Stimulated activated CD8-positive, alpha-beta memory T cell treated with anti-CD3 and anti-CD28 coated beads, Interleukin-7, amount 100 ng/mL, for 1 hour (primary cell): ENCODE data around the gene TRPV2.

Source experiments
- DNase-seq, 2 donors: peaks; one replicate each; pipeline ENCODE4 v3.0.0-alpha.2; 2020; ENCODE audit warnings: low read depth in 2 of 2

TRPV2 gene

GRCh38 chr17:16455997-16456741 lies 40.8 kb downstream of the TRPV2 start:
- no peak for DNase-seq

GRCh38 chr17:16456742-16457316 lies 41.5 kb downstream of the TRPV2 start:
- DNase-seq: no peak

- no peak for DNase-seq
Measured at GRCh38 chr17:16459271-16459670, 43.9 kb downstream of the TRPV2 start.

DNA sequence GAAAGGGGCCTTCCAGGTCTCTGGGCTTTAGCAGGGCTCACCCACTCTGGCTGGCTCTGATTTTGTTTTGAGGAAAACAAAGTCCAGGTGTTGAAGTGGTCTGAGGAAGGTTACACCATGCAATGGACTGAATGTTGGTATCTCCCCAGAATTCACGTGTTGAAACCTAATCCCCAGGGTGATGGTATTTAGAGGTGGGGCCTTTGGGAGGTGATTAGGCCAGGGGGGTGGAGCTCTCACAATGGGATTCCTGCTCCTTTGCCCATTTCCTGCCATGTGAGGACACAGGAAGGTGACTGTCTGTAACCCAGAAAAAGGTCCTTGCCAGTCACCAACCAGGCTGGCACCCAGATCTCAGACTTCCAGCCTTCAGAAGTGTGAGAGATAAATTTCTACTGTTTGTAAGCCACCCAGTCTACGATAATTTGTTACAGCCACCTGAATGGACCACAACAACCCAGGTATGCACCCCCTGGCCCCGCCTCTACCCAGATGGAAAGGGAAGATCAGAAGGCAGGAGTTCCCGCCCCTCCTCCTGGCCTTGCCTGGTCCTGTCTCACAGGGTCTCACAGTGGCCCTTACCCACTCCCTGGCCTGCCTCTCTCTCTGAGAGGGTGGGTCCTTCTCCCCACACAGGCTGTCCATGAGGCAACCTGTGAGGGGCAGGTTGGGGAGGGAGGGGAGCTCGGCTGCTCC lies 44.6 kb downstream of the TRPV2 start:
- no peak for DNase-seq

- no peak for DNase-seq
Measured at GRCh38 chr17:16460796-16461605, 45.6 kb downstream of the TRPV2 start.

DNA sequence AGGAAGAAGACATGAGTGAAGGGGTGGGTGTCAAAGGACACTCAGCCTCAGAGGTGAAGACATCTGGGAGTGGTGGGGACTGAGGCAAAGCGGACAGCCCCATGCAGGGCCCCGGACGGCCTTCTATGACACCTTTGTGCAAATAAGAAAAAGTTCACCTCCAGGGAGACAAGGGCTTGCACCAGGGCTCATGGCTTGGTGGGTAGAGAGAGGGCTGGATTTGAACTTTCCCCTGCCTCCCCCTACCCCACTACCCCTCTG lies 46.2 kb downstream of the TRPV2 start:
- DNase-seq: no peak

DNA sequence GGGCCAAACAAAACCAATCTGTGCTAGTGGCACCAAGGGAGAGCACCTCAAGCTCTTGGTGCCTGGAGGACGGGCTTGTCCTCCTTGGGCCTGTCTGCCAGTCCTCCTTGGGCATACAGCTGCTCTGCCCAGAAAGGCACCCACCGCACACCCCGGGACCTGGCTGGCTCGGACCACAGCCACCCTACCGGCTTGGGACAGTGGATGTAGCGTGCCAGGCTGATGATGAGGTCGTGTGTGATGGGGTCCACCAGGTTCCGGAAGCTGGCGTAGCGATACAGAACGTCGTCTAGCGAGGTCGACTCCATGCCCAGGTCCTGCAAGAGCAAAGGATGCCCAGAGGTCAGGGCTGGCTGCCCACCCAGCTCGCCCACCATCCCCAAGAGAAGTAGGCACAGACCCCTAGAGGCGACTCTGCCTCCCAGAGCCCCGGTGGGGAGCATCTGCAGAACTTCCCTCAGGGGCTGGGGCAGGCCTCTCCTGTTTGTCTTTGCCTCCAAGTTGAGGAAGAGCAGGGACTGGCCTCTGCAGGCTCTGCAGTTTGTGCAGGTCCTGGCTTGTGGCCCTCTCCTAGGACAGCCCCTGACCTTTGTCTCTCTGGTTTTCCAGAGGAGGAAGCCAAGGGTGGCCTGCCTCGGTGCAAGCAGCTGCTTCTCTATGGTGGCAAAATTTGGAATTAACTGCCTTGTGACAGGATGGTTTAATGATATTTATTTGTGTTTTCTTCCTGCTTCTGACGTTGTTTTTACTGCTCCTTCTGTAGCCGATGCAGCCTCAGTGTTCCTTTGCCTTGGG lies 46.9 kb downstream of the TRPV2 start:
- no peak for DNase-seq

GRCh38 chr17:16463358-16464302 lies 48.3 kb downstream of the TRPV2 start:
- DNase-seq: no peak

DNA sequence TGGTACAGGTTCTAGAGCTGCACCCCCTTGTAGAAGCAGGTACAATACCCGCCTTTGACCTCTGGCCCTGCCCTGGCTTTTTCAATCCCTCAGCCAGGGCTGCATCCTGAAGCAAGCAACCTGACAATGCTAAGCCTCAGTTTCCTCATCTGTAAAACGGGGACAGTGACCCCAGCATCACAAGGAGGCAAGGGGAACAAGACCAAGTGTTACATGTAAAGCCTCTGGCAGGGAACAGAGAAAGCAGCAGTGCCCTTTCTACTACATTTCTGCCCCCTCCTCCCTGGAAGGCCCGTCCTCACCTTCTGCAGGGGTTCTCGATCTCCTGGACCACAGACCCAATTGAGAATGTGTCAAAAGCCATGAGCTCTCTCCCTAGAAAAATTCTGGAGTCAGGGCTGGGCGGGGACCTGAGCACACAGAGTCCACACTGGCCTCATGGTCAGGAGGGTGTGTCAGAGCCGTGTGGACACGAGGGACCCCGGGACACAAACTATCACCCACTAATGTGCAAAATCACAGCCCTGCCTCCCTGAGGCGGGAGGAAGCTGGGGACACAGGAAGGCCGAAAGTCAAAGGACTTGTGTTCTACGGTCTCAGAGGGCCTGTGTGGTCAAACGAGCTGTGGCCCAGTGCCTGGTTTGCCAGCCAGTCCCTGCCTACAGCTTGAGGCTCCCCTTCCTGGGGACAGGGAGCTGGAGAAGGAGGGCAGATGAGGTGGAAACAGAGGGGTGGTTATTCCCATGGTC lies 49.1 kb downstream of the TRPV2 start:
- no peak for DNase-seq

DNA sequence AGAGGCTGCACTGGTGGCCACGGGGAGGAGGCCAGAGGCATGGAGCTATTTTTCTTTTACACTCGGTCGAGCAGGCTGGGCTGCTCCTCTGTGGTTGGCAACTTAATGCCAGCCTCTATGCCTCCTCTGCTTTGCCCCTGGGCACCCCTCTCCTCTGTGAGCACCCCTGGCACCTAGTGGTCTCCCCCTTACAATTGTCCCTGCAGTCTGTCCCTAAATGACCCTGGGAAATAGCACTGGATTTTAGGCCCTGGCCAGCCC lies 49.6 kb downstream of the TRPV2 start:
- DNase-seq: no peak

GRCh38 chr17:16465861-16466338 lies 50.5 kb downstream of the TRPV2 start:
- no peak for DNase-seq

DNA sequence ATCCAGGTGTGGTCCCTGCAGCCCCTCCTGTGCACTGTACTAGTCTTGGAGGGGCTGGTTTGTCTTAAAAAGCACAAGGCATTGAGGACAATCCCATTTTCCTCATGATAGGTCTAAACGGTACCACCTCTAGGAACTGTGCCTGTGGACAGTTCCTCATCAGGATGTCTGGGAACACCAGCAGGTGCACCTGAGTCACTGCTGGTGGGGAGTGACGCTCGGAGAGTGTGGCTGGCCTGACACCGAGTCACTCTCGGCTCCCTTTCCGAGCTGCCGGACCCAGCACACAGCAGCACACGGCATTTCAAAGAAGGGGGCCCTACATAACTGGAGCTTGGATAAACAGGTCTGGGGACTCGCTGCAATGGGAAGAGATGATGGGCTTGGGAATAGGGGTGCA lies 51.0 kb downstream of the TRPV2 start:
- no peak for DNase-seq

DNA sequence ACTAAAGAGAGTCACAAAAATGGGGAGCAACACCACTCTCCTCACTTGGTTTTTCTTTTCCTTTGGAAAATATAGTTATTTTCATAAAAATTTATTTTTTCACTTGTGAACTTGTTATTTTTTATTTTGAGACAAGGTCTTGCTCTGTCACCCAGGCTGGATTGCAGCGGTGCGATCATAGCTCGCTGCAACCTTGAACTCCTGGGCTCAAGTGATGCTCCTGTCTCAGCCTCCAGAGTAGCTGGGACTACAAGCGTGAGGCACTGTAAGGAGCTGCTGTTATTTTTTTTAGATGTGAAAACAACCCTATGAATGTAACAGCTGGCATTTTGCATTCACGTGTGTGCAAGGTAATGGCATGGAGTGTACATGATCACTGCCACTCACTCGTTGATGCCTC lies 51.7 kb downstream of the TRPV2 start:
- no peak for DNase-seq

DNA sequence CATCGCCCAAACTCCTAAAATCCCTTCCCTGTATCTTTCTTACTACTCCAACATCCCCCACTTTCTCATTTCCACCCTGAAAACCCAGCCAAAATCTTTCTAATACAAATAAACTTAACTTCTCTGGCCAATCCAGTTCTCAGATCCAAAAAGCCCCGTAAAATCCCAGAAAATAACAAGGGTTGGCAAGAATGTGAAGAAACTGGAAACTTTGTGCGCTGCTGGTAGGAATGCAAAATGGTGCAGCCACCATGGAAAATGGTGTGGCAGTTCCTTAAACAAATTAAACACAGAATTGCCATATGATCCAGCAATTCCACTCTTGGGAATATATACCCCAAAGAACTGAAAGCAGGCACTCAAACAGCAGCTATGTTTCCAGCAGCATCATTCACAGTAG lies 52.5 kb downstream of the TRPV2 start:
- DNase-seq: no peak

- DNase-seq: no peak
Measured at GRCh38 chr17:16468428-16468992, 53.1 kb downstream of the TRPV2 start.

DNA sequence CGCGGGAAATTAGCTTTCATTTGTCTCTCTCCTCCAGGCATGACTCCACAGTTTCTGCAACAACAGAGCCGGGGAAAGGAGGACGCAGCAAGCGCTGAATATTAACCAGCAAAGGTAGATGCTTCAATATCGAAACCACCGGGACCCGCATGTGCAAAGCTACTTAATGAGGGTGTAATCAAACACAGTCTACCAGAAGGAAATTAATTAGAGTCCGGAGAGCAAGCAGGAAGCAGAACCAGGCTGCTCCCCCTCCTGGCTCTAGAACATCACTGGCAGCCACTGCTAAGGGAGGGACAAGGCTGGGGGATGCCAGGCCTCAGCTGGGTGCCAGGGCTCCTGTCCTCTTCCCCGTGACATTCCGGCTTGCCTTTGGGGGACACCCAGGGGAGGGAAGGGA lies 54.9 kb downstream of the TRPV2 start:
- DNase-seq: no peak

GRCh38 chr17:16471295-16471694 lies 55.9 kb downstream of the TRPV2 start:
- DNase-seq: no peak

GRCh38 chr17:16472539-16472938 lies 57.2 kb downstream of the TRPV2 start:
- DNase-seq: no peak
